A549 (cell line): Measurements from ENCODE around the gene MPND.

Experiments used
- EP300 ChIP-seq, 2 experiments: fragments of >200 bp; sonication (Bioruptor Twin); formaldehyde crosslinking; IDR thresholded peaks; 2 replicates in 1 of 2; 3 replicates in 1 of 2; pipeline ENCODE4 v1.6.1; 2016 to 2017
- NFE2L2 ChIP-seq: fragments of 150-350 bp; conservative IDR thresholded peaks from 2 replicates; pipeline ENCODE4 v1.6.1; 2014; ENCODE audit warnings: low read length
- POLR2A ChIP-seq: IDR thresholded peaks from 2 replicates; pipeline ENCODE4 v1.6.1; 2012; ENCODE audit warnings: mild to moderate bottlenecking, low read length
- SREBF2 ChIP-seq: fragments of 450-650 bp; IDR thresholded peaks from 2 replicates; pipeline ENCODE4 v1.6.1; 2014; ENCODE audit warnings: mild to moderate bottlenecking, moderate library complexity
- TF ChIP-seq, protein P1 (sequence below): fragments of >200 bp; sonication (Bioruptor Twin); formaldehyde crosslinking; IDR thresholded peaks from 3 replicates; pipeline ENCODE4 v1.5.1; 2016
- TF ChIP-seq, protein P2 (sequence below): fragments of 450-650 bp; IDR thresholded peaks from 2 replicates; pipeline ENCODE4 v1.6.1; 2014; ENCODE audit warnings: antibody characterized with exemption

DNA sequence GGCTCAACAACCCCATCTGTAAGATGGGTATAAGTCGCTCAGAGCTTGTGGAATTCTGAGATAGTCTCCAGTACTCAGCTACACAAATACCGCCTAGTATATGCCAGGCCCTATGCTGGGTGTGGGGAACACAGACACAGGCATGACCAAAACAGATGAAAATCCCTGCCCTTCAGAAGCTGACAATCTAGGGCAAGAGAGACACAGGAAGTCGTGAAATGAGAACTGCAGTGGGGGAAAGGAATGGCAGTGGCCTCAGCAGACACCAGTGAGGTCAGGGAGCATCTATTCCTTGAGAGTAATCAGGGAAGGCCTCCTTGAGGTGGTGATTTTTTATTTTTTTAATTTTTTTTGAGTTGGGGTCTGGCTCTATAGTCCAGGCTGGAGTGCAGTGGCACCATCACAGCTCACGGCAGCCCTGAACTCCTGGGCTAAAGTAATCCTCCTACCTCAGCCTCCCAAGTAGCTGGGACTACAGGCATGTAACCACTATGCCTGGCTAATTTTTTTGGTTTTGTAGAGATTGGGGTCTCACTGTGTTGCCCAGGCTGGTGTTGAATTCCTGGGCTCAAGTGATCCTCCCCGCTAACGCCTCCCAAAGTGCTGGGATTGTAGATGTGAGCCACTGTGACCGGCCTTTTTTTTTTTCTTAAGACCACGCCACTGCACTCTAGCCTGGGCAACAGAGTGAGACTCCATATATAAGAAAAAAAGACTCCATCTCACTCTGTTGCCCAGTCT lies 44.4 kb upstream of the MPND start:
- TF ChIP-seq, protein P1, sequence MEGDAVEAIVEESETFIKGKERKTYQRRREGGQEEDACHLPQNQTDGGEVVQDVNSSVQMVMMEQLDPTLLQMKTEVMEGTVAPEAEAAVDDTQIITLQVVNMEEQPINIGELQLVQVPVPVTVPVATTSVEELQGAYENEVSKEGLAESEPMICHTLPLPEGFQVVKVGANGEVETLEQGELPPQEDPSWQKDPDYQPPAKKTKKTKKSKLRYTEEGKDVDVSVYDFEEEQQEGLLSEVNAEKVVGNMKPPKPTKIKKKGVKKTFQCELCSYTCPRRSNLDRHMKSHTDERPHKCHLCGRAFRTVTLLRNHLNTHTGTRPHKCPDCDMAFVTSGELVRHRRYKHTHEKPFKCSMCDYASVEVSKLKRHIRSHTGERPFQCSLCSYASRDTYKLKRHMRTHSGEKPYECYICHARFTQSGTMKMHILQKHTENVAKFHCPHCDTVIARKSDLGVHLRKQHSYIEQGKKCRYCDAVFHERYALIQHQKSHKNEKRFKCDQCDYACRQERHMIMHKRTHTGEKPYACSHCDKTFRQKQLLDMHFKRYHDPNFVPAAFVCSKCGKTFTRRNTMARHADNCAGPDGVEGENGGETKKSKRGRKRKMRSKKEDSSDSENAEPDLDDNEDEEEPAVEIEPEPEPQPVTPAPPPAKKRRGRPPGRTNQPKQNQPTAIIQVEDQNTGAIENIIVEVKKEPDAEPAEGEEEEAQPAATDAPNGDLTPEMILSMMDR, result no peak
- TF ChIP-seq SREBF2, result no peak
- TF ChIP-seq NFE2L2, result no peak
- TF ChIP-seq, protein P2, sequence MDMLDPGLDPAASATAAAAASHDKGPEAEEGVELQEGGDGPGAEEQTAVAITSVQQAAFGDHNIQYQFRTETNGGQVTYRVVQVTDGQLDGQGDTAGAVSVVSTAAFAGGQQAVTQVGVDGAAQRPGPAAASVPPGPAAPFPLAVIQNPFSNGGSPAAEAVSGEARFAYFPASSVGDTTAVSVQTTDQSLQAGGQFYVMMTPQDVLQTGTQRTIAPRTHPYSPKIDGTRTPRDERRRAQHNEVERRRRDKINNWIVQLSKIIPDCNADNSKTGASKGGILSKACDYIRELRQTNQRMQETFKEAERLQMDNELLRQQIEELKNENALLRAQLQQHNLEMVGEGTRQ, result no peak
- TF ChIP-seq EP300 (IDR thresholded peaks at IDR 0.05), result no peak
- no peak for TF ChIP-seq POLR2A
